ENCODE results near the gene ENO4.

The ENO4 gene

DNA sequence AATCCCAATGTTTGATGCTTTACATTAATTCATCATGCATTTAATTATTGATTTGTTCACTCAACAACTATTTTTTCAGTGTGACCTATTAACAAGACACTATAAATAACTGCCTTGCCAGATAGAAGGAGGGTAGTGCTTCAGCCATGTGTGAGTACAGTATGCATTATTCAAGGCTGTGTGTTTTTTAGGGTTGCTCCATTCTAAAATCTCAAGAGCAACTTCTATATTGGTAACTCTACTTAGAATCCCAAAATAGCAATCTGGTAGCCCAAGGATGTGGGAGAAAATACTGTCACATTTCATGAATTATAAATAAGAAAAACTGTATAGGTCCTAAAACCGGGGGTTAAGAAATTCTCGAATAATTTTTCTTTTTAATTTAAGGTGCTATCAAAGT, 69.9 kb downstream of the ENO4 start:
- no peak for FAIRE-seq

DNA sequence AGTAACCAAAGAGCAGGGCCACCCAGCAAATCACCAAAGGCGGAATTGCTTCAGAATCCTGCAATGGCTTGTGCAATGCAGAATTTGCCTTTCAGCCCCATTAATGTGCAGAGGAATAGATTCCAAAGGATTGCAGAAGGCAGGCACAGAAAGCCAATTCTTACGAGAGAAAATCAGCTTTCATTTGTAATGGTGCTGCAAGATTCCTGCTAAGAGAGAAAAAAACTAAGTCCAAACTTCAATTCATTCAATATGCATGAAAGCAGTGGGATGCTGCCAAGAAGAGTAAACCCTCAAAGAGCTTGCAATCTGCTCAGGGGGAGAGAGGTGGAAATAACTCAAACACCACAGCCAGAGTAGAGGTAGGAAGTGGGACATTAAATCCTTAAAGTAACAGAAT, 70.4 kb downstream of the ENO4 start:
- no peak for FAIRE-seq

DNA sequence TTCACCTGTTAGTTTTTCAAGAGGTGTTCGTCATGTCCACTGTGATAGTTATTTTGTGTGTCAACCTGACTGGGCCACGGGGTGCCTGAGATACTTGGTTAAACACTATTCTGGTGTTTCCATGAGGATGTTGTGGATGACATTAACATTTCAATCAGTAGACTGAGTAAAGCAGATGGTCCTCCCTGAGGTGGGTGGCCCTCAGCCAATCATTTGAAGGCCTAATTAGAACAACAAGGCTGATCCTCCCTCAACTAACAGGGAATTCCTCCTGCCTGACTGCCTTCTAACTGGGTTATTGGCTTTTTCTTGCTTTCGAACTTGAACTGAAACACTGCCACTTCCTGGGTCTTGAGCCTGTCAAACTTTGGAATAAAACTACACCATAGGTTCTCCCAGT, 75.8 kb downstream of the ENO4 start:
- no peak for FAIRE-seq

DNA sequence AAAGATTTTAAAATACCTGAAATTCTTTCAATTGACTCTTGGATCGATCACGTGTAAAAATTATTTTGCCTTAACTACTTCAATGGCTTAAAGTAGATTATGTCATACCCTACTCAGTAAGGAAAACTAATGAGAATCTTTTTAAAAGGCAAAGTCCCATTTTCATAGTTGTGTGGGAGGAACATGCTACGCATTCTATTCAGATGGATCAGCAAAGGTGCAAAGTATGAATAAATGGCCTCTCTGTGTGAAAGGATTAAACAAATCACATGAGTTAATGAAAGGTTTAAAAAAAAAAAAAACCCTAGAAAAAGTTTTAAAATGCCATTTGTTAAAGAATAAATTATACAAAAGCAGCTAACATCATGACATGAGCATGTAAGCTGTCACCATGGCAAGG, 77.1 kb downstream of the ENO4 start:
- FAIRE-seq, result no peak

DNA sequence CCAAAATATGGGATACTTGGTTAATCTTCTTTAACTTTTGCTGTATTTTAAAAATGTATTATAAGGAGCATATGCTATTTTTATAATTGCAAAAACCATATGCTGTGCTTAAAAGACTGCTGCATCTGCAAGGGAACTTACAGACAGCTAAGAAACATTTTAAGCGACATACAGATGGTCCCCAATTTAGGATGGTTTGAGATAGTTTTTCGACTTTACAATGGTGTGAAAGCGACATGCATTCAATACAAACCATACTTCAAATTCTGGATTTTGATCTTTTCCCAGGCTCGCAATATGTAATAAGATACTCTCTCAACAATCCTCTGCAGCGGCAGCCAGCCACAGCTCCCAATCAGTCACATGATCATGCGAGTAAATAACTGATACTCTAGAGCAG, 82.5 kb downstream of the ENO4 start:
- no peak for FAIRE-seq
